COLO829 (cell line): ENCODE measurements around the gene TMEM191C.
"Not testable (repeated sequence)": the region's sequence is repeated elsewhere in the genome, so short reads cannot be mapped to it uniquely, and the experiment has no call there.

Experiments used
- DNase-seq: peaks from one replicate; pipeline ENCODE4 v3.0.0; 2012; ENCODE audit warnings: low spot score

Gene TMEM191C

DNA sequence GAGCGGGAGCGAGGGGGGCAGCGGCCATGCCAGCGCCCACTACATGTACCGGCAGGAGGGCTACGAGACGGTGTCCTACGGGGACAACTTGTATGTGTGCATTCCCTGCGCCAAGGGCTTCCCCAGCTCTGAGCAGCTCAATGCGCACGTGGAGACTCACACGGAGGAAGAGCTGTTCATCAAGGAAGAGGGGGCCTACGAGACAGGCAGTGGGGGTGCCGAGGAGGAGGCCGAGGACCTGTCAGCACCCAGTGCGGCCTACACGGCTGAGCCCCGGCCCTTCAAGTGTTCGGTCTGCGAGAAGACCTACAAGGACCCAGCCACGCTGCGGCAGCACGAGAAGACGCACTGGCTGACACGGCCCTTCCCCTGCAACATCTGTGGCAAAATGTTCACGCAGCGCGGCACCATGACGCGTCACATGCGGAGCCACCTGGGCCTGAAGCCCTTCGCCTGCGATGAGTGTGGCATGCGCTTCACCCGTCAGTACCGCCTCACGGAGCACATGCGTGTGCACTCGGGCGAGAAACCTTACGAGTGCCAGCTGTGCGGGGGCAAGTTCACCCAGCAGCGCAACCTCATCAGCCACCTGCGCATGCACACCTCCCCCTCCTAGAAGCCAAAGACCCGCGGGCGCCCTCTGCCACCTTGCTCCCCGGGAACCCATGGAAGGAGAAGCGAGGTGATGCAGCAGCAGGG, 20.9 kb upstream of the TMEM191C start:
- no peak for DNase-seq

DNA sequence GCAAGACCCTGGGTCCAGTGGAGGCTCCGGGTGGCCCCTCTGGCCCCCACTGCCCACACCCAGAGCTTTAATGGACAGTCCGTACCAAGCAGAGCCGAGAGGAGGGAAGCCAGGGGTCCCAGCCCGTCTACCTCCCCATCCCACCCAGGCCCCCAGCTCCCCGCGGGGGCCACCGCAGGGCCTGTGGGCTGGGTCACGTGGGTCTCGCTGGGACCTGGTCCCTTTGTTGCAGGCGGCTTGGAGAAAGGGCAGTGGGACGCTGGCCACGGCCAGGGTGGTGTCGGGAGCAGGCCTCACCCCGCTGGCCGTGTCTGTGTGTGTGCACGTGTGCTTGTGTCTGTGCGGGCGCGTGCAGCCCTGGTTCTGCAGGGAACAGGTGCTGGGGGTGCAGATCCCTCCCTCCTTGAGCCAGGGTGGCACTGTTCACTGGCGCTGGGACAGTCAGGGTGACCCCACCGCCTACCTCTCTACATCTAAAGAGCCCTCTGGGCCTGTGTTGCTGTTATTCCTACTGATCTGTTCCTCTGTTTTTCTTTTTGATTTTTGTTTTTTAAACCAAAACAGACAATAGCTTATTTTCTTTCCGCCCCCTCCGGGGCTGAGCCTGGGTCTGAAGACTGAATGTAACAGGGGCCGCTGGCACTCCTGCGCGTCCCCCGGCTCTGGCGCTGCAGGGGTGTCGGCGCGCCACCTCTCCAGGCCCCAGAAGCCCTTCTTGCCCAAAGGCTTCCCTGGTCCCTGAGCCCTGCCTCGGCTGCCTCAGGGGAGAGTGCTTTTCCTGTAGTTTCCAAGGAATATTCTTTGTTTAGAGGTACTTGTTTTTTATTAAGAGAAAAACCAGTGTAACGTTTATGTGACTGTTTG, 20.1 kb upstream of the TMEM191C start:
- no peak for DNase-seq

DNA sequence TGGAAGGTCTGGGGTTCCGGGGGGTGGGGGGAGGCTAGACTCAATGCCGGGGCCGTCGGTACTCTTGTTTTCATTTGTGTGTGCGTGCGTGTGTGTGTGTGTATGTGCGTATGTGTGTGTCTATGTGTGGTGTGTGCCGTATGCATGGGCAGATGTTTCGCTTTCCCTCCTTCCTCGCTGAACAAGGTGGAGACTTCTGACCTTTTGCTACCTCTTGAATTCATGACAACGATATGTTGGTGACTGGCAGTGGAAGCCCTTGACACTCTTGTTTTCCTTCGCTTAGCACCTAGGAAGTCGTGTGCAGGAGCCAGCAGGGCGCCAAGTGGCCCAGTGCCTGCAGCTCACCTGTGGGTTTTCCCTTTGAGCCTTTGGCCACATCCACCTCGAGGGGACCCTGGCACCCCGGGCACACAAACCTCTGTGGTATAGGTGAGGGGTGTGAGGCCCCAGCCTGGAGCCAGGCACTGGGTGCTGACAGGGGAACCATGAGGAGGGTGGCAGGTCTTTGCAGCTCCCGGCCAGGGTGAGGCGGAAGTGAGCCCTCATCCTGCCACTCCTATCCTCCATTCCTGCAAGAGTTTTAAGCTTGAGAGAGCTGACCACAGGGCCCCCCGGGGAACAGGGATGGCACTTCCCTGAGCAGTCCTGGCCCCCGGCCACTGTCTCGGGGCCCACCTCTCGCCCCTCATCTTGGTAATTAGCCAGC, 19.3 kb upstream of the TMEM191C start:
- DNase-seq, result no peak

DNA sequence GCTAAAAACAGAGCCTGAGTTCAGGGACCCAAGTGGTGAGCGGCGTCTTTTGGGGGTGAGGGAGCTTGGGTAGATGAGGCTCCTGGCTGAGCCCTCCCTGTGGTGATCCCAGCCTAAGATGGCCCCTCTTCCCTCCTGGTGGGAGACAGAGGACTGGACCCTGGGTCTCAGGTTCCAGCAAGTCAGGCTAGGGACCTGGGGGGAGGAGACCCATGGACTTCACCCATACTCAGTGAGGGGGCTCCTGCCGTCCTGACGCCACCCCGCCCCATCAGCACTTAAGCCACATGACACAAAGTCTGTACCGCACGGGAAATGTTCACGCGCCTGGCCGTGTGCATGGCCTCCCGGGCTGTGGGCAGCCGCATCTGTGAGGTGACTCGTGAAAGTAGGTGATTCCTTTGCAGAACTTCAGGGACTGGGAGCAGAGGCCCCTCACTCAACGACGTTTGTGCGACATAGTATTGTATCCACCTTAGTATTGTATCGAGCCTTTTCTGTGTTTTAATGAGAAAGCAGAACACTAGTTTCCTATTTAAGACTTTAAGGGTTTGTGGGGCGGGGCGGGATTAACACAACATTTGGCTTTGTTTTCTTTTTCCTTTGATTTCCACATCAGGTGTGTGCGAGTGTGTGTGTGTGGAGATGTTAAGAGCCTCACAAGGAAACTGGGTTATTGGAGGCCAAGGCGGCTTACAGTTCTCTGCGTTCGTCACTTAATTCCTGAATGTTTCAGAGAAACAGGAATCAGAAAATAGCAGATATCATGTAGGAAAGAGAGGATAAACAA, 18.4 kb upstream of the TMEM191C start:
- DNase-seq, result no peak

DNA sequence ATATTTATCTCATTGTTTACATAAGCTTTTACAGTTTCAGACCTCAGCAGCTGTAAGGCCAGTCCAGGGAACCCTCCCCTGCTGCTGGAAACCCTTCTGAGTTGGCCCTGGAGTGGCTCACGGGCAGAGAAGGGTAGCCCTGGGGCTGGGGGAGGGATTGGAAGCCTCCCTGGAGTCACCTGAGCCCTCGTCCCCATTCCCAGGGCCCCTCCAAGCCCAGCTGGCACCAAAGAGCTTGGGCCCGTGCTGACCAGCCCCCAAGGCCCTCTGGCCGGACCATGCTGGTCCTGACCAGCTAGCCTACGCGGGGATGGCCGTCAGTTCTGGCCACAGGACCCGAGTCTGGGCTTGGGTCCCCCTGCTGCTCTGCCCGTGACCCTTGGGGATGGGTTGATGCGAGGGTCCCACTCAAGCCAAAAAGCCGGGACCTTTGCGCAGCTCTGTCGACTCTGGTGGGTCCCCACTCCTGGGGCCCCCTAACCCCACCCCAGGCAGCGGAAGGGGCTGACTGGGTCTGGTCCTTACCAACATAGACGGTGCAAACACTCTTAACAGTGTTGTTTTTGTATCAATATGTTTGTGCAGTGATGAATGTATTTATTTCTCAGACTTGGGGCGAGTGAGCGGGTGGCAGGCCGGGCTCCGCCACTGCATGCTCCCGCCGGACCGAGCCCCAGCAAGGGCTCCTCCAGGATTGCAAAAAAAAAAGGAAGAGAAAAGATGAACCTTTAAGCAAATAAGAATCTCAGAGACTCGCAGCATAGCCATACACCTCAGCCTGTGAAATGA, 17.5 kb upstream of the TMEM191C start:
- no peak for DNase-seq

DNA sequence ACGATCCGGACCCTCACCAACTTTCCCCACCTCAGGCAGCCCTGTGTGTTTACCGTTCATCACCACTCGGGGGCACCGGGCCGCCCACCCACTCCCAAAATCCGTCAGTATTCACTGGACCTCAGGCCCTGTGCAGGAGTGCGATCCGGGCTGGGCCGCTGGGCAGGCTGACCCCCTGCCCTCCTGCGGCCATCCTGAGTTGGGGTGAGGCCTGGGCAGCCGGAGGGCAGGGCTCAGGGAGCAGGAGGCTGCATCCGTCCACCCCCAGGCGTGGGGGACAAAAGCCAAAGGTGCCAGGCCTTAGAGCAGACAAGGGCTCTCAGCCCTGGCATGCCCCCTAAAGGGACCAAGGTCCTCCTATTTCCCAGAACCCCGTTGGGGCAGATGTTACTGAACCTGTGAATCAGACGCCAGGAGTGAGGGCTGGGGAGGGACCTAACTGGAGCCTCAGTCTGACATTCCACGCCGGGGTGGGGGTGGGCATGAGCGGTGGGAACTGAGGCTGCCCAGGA, 16.8 kb upstream of the TMEM191C start:
- no peak for DNase-seq

DNA sequence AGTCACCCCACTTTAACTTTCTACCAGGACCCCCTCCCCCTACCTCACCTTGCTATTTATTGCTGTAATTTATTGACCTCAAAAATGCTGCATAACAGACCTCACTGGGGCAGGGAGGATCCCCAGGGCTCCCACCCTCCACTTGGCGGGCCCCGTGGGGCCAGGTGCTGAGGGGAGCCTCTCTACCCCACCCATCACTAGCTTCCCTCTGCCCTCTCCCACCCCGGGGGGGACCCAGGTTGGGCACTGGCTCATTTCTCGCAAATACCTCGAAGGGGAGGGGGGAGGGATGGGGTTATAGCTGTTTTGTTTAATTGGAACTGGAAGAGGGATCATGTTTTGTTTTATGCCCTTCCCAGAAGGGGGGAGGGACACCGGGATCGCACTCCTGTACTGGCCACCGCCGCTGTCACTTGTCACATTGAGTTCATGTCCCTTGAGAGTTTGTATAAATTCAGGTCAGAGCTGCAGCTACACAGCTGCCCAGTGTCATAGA, 16.3 kb upstream of the TMEM191C start:
- DNase-seq, result no peak

DNA sequence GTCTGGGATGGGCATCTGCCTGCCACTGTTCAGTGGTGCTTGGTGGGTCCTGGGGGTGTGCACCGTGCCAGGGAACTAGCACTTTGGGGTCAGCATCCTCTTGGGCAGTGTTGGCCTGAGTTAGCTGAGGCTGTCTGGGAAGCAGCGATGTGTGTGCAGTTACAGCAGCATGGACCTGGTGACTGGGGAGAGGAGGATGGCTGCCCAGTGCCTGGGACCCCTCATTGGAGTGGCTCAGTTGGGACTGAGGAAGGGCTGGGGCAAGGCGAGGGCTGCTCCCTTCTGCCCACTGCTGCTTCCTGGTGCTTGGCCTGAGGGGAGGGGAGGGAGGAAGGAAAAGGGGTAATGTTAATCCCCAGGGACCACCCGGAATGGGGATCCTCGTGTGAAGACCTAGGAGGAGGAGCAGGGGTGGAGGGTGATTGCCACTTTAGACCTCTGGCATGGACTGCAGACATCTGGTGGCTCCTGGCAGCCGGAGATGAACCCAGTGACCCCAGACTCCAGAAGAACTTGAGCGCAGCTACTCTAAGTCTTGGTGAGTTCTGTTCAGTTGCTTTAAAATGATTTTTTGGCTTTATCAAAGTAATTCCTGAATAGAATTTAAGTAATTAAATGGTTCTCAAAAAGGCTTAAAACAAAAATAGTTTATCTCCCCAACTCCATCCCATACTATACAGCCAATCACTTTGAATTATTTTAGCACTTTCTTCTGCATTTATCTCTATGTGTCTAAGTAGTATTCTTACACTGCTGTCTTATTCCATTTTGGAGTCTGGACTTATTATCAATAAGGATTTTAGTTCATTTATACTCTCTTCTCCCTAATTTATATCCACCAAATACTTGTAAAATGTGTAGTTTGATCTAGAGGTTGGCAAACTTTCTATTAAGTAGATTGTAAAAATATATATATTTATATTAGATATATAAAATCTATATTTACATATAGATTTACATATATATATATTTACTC, 15.4 kb upstream of the TMEM191C start:
- DNase-seq, result no peak

DNA sequence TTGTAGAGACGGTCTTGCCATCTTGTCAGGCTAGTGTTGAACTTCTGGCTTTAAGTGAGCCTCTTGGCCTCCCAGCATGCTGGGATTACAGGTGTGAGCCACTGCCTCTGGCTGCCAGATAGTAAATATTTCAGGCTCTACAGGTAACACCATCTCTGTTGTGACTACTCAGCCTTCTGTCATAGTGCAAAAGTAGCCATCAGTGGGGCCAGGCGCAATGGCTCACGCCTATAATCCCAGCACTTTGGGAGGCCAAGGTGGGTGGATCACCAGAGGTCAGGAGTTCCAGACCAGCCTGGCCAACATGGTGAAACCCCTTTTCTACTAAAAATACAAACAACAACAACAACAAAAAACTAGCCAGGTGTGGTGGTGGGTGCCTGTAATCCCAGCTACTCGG, 14.5 kb upstream of the TMEM191C start:
- DNase-seq, result not testable (repeated sequence)

DNA sequence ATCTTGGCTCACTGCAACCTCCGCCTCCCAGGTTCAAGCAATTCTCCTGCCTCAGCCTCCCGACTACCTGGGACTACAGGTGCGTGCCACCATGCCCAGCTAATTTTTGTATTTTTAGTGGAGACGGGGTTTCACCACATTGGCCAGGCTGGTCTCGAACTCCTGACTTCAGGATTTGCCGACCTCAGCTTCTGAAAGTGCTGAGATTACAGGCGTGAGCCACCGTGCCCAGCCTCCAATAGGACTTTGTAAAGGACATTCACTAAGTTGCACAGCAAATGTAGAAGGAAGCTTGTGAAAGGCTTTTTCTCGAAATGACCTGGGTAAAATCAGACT, 12.2 kb upstream of the TMEM191C start:
- not testable (repeated sequence) for DNase-seq

DNA sequence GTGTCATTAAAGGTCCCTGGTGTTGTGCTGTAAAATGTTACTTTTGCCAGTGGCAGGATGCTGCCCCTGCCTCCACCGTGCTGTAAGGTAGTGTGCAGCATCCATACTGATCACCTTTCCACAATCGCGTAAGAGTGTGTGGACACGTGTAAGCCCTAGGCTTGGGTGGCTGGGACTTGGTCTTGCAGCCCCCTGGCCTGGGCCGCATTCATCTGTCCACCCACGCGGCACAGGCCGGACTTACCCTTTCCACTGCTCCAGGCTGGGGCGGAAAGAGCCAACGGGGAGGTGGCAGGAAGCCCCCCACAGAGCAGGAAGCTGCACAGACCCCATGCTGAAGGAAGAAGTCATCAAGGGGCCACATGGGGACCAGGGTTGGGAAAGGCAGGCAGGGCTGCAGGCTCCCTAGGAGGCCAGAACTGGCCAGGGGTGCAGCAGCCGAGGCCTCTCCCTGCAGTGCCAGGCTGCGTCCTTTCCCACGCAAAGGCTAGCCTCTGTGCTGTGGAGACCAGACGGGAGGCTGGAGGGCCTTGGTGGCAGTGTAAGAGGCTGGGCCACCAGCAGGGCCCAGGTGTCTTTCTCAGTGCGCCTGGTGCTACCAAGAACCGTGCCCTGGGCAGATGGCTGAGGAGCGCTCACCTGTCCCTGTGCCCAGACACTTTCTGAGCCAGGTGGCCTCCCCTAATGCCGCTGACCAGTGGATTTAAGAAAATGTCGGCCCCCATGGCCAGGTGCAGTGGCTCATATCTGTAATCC, 11.7 kb upstream of the TMEM191C start:
- DNase-seq, result no peak

DNA sequence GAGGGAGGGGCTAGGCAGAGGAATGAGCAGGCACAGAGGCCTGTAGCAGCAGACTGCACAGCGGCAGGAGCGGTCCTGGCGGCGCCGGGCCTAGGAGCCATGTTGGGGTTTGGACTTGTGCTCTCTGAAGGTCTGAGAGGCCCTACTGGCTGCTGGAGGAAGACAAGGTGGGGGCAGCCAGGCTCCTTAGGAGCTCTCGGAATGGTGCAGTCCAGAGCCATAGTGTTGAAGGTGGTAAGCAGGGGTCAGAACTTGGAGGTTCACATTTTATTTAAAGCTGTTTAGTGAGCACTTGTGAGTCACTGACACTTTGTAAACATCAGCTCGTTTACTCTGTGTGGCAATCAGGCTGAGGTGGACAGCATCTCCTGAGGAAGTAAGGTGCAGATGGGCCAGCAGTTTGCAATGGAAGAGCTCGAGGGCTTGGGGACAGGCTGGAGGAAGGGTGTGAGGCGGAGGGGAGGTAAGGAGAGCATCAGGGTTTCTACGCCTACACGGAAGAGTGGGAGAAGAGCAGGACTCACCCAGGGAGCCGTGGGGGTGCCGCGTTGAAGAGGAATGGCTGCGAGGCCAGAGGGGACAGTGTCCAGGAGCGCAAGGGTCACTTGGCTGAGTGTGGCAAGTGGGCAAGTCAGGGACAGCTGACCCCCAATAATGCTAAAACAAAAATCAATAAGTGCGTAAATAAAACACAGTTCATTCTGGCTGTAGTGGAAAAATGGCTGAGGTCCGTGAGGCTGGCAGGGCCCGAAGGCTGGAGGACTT, 10.0 kb upstream of the TMEM191C start:
- DNase-seq, result no peak

DNA sequence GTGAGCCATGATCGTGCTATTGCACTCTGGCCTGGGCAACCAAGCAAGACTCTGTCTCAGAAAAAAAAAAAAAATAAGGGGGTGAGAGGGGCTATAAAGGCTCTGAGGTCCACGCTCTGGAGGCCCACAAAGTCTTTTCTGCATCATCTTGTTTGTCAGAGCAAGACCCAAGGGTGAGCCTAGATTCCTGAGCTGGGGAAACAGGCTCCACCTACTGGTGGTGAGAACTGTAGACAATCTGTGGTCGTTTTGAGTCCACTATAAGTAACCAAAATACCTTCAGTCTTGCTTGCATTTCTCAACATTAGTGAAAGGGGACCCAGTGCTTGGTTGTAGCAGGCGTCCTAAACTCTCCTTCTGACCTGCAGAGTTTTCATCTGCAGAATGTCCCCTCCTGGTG, 4.5 kb upstream of the TMEM191C start:
- DNase-seq, result not testable (repeated sequence)

DNA sequence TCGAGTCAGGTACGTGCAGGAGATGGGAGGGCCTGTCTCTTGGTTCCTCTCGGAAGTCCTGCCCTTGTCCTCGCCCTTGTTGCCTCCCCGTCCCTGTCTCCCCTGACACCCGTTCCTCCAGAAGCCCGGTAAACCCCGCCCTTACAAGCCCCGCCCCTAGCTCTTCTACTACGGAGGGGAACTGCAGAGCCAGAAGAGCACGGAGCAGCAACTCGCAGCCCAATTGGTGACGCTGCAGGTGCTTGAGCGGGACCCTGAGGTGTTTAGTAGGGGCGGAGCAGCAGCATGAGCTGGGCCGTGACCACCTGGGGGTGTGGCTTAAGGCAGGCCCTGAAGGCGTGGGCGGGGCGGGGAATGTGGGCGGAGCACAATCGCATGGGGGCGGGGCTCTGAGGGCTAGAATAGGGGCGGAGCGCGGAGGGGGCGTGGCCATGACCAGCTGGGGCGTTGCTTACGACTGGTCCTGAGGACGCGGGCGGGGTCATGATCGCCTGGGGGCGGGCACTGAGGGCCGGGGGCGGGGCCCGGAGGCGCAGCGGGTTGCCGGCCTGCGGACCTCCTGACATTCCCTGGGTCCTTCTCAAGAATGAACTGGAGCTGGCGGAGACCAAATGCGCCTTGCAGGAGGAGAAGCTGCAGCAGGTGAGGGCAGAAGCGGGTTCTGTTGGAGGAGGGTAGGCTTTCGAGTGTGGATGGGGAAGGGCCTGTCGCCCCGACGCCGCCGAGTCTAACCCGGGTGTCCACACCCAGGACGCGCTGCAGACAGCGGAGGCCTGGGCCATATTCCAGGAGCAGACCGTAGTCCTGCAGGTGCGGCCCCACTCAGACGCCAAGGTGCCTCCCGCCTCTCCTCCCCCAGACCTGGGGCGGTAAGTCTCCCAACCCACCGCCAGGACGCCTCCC, 1.3 kb downstream of the TMEM191C start:
- DNase-seq, result not testable (repeated sequence)

DNA sequence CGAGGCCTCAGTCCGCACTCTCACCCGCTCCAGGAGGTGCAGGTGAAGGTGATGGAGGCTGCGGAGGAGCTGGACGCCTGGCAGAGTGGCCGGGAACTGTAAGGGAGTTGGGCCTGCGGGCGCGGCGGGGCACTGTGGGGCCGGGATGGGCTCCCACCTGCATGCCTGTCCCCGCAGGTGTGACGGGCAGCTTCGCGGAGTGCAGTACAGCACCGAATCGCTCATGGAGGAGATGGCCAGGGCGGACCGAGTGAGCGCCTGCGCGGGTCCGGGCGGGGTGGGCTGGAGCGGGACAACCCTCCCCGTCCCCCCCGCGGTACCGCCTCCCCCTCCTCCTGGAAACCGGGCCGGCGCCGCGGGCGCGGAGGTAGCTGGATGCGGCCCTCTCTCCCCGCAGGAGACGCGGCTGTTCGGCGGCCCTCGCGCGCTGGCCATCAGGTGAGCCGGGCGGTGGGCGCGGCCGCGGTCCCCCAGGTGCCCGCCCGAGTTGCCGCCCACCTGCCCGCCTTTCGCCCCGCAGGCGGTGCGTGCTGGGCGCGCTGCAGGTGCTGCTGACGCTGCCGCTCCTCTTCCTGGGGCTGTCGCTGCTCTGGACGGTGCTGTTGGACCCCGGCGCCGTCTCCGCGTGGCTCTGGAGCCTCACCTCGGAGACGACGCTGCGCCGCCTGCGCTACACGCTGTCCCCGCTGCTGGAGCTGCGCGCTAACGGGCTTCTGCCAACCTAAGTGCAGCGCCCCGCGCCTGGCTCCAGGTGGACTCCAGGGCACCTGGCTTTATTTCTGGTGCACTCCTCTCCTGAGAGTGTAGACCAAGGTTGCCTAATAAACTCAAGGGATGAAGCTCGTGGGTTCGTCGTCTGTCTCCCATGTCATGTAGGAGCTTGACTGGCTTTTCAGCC, 2.2 kb downstream of the TMEM191C start:
- not testable (repeated sequence) for DNase-seq

DNA sequence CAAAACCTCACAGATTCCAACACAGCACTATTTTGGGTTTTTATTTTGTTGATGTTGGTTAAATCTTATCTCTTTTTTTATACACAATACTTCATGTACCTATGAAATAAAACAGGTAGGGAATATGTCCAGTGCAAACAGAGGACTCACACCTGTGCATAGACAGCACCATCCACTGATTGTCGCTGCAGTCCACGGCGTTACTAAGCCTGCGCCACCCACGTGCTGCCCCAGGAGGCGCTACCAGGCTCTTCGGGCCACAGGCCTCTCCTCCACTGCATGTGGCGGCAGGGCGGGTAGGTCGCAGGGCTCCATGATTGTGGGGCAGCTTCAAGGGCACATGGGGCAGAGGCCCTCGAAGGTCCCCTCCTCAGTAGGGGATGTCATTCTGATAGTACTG, 5.8 kb downstream of the TMEM191C start:
- not testable (repeated sequence) for DNase-seq
